Measurements from ENCODE around the gene GMPPA.

GMPPA gene

GRCh38 chr2:219486380-219486959 is 12.2 kb upstream of the GMPPA start:
- DNase-seq (ENCODE audit: low read depth): no peak

- no peak for DNase-seq (ENCODE audit: low read depth)
Observed at GRCh38 chr2:219488149-219488843, 10.4 kb upstream of the GMPPA start.

GRCh38 chr2:219488844-219489194 is 9.9 kb upstream of the GMPPA start:
- no peak for DNase-seq (ENCODE audit: low read depth)

GRCh38 chr2:219489315-219489714 is 9.4 kb upstream of the GMPPA start:
- DNase-seq (ENCODE audit: low read depth): no peak

- DNase-seq (ENCODE audit: low read depth): no peak
Observed at GRCh38 chr2:219490186-219490585, 8.5 kb upstream of the GMPPA start.

- DNase-seq (ENCODE audit: low read depth): no peak
Observed at GRCh38 chr2:219490600-219491130, 8.0 kb upstream of the GMPPA start.

GRCh38 chr2:219491278-219491963 is 7.3 kb upstream of the GMPPA start:
- no peak for DNase-seq (ENCODE audit: low read depth)

- DNase-seq (ENCODE audit: low read depth): no peak
Observed at GRCh38 chr2:219492575-219492974, 6.1 kb upstream of the GMPPA start.

GRCh38 chr2:219493086-219493485 is 5.6 kb upstream of the GMPPA start:
- DNase-seq (ENCODE audit: low read depth): no peak

- DNase-seq (ENCODE audit: low read depth): no peak
Observed at GRCh38 chr2:219494952-219495530, 3.6 kb upstream of the GMPPA start.

- peak; percentile 17 for DNase-seq (ENCODE audit: low read depth)
Observed at GRCh38 chr2:219495531-219496122, 3.1 kb upstream of the GMPPA start.

- DNase-seq (ENCODE audit: low read depth): no peak
Observed at GRCh38 chr2:219496247-219496824, 2.4 kb upstream of the GMPPA start.

- no peak for DNase-seq (ENCODE audit: low read depth)
Observed at GRCh38 chr2:219496825-219497494, 1.7 kb upstream of the GMPPA start.

GRCh38 chr2:219497495-219498279 is 1.0 kb upstream of the GMPPA start:
- no peak for DNase-seq (ENCODE audit: low read depth)

GRCh38 chr2:219499058-219499307 is 292 bp downstream of the GMPPA start:
- DNase-seq (ENCODE audit: low read depth): no peak

GRCh38 chr2:219499555-219499954 is 864 bp downstream of the GMPPA start:
- DNase-seq (ENCODE audit: low read depth): no peak

GRCh38 chr2:219500135-219500534 is 1.4 kb downstream of the GMPPA start:
- DNase-seq (ENCODE audit: low read depth): no peak

GRCh38 chr2:219501849-219502248 is 3.2 kb downstream of the GMPPA start:
- DNase-seq (ENCODE audit: low read depth): no peak

GRCh38 chr2:219502618-219503017 is 3.9 kb downstream of the GMPPA start:
- no peak for DNase-seq (ENCODE audit: low read depth)

GRCh38 chr2:219505585-219505984 is 6.9 kb downstream of the GMPPA start:
- no peak for DNase-seq (ENCODE audit: low read depth)

GRCh38 chr2:219506153-219506801 is 7.6 kb downstream of the GMPPA start:
- no peak for DNase-seq (ENCODE audit: low read depth)
